Gastroesophageal sphincter (tissue), 3 donors: ENCODE measurements around the gene MRPL37.

Experiments
- EP300 ChIP-seq: sonication (generic); formaldehyde crosslinking; IDR thresholded peaks from one replicate; pipeline ENCODE4 v1.6.1; 2017; ENCODE audit warnings: antibody characterized with exemption, mild to moderate bottlenecking
- POLR2A ChIP-seq, 2 donors: fragments of 450-650 bp; IDR thresholded peaks; one replicate each; pipeline ENCODE4 v1.6.1; 2017; ENCODE audit warnings: antibody characterized with exemption in 2 of 2, mild to moderate bottlenecking in 2 of 2, moderate library complexity in 1 of 2
- TF ChIP-seq, protein P1 (sequence below), 4 experiments: fragments of 200-600 bp in 2 of 4; fragments of 450-650 bp in 2 of 4; sonication (generic) in 1 of 4; IDR thresholded peaks; one replicate each; pipeline ENCODE4 v1.5.1; 2017 to 2019; ENCODE audit warnings: antibody characterized with exemption in 4 of 4, mild to moderate bottlenecking in 2 of 4, moderate library complexity in 2 of 4

DNA sequence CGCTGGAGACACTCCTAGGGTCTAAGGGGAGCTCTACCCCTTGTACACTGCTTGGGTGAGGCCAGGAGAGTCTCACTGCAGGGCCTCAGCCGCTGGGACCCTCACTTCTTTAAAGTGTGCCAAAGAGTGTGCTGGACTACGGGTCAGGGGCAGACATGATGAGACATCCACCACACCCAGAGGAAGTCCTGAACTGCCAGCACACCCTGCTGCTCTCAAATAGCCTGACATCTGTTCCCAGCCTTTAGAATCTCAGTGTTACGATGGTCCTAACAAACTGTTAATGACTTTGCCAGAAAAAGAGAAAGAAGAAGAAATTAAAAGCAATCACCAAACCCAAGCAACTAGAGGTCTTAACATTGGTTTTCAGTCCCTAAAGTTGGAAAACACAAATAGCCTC is 49.0 kb downstream of the MRPL37 start:
- TF ChIP-seq, protein P1, sequence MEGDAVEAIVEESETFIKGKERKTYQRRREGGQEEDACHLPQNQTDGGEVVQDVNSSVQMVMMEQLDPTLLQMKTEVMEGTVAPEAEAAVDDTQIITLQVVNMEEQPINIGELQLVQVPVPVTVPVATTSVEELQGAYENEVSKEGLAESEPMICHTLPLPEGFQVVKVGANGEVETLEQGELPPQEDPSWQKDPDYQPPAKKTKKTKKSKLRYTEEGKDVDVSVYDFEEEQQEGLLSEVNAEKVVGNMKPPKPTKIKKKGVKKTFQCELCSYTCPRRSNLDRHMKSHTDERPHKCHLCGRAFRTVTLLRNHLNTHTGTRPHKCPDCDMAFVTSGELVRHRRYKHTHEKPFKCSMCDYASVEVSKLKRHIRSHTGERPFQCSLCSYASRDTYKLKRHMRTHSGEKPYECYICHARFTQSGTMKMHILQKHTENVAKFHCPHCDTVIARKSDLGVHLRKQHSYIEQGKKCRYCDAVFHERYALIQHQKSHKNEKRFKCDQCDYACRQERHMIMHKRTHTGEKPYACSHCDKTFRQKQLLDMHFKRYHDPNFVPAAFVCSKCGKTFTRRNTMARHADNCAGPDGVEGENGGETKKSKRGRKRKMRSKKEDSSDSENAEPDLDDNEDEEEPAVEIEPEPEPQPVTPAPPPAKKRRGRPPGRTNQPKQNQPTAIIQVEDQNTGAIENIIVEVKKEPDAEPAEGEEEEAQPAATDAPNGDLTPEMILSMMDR (IDR thresholded peaks at IDR 0.05) = no peak
- TF ChIP-seq POLR2A (IDR thresholded peaks at IDR 0.05) (no peak), EP300 (no peak)
